Choroid plexus epithelial cell (primary cell): ENCODE measurements around the gene PALB2.
A peak's percentile ranks its signal among the peaks of the same experiment; 100 is the strongest.

Source experiments
- DNase-seq: peaks from one replicate; pipeline ENCODE4 v3.0.0-alpha.2; 2010; ENCODE audit warnings: low read depth
- H3K4me3 ChIP-seq: 2 replicates; pipeline ENCODE4 v1.5.1; 2011; ENCODE audit warnings: low read depth, mild to moderate bottlenecking, control low read depth, low read length, moderate library complexity
- TF ChIP-seq, protein P1 (sequence below): conservative IDR thresholded peaks from 2 replicates; pipeline ENCODE4 v1.5.1; 2011; ENCODE audit warnings: low read depth, mild to moderate bottlenecking, control low read depth, inconsistent platforms, low read length, moderate library complexity

The PALB2 gene

DNA sequence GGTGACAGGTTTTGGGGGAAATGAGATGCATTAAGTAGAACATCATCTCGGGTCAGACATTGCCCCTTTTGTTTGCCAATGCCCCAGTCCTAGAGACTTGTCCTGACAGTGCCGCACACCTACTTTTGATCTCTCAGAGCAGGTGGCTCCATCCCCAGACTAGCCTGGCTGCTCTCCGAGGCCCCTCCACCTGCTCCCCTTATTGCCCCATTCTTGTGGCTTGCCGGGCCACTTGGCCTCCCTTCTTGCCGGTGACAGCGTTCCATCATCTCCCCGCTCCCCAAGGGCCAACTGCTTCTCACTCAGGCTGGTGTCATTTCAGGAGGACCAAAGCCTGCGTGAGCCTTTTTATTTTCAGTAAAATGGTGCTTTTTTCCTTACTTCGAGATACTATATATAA, 68.7 kb downstream of the PALB2 start:
- TF ChIP-seq, protein P1, sequence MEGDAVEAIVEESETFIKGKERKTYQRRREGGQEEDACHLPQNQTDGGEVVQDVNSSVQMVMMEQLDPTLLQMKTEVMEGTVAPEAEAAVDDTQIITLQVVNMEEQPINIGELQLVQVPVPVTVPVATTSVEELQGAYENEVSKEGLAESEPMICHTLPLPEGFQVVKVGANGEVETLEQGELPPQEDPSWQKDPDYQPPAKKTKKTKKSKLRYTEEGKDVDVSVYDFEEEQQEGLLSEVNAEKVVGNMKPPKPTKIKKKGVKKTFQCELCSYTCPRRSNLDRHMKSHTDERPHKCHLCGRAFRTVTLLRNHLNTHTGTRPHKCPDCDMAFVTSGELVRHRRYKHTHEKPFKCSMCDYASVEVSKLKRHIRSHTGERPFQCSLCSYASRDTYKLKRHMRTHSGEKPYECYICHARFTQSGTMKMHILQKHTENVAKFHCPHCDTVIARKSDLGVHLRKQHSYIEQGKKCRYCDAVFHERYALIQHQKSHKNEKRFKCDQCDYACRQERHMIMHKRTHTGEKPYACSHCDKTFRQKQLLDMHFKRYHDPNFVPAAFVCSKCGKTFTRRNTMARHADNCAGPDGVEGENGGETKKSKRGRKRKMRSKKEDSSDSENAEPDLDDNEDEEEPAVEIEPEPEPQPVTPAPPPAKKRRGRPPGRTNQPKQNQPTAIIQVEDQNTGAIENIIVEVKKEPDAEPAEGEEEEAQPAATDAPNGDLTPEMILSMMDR, result no peak
- no peak overlapping the region for H3K4me3 ChIP-seq
- DNase-seq, result no peak

DNA sequence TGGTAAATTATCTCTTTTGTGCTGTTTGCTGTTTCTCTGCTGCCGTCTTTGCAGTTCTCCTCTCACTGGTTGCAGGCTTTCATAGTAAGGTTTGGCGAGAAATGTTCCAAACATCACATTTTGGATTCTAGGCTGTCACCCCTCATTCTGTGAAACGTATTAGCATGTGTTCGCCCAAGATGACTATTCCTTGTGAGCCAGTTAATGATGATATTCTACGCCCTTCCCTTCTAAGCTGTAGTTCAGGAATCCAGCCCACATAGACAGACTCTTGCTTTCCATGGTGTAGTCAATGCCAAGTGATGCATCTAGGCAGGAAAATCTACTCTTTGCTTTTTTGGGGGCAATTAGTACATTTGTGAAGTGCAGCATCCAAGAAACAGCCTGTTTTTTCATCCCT, 69.2 kb downstream of the PALB2 start:
- TF ChIP-seq, protein P1, result no peak
- H3K4me3 ChIP-seq, result no peak overlapping the region
- DNase-seq, result no peak

DNA sequence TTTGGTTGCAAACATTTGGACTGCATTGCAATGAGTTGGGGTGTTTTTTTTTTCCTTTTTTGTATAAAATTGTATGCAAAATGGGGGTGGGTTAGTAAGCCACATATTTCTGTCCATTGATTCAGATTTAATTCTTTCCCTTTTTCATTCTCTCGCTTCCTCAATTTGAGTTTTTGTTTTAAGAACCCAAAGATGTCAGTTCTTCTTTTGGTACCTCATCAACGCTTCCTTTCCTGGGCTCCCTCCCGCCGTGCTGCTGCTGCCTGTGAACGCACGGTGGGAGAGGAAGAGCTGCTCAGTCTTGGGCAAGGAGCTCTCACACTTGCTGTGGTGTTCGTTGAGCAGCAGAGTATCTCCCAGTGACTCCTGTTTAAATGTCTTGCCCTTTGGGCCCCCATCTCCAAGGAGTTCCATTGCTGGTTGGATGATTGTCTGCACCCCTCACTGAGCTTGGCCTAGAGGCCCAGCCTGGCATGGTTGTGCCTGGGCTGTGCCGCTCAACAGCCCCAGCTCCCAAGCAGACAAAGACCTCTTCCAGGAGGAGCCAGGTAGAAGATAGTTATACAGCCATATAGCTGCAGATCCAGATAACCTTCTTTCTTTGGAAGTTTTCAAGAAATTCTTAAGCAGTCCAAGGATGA, 70.0 kb downstream of the PALB2 start:
- TF ChIP-seq, protein P1, result no peak
- no peak for DNase-seq
- no peak overlapping the region for H3K4me3 ChIP-seq

DNA sequence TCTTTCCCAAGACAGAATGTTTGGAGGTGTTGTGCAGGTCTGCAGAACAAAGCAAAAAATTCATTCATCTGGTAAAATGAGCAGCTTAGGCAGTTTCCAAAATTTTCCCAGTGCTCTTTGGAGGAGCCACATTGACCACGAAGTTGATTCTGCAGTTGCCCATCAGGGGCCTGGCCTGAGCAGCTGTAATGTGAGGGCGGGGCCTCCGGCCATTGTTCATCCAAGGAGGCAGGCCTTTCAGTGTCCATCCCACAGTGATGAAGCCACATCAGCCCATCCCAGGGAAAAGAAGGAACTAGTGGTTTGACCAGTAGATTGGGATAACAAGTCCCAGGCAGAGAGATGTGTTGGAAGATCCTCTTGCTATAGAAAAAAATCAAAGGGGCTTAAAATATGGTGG, 73.5 kb downstream of the PALB2 start:
- TF ChIP-seq, protein P1, result no peak
- H3K4me3 ChIP-seq, result no peak overlapping the region
- no peak for DNase-seq

DNA sequence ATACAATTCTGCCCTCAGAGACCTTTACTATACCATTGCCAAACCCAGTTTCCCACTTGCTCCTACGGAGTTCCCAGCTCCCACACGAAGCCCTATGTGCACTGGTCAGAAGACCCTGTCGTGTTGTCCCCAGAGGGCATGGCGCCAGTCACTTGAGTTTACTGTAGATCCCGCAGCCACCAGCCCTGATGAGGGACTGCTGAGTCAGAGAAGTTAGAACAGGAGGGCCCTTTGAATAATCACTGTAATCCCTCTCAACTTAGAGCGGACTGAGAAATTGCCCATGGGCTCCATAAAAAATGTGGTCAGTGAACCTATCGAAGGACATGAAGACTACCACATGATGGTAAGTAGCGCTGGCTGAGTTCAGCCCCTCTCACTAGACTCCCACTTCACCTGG, 74.4 kb downstream of the PALB2 start:
- no peak for DNase-seq
- TF ChIP-seq, protein P1, result no peak

DNA sequence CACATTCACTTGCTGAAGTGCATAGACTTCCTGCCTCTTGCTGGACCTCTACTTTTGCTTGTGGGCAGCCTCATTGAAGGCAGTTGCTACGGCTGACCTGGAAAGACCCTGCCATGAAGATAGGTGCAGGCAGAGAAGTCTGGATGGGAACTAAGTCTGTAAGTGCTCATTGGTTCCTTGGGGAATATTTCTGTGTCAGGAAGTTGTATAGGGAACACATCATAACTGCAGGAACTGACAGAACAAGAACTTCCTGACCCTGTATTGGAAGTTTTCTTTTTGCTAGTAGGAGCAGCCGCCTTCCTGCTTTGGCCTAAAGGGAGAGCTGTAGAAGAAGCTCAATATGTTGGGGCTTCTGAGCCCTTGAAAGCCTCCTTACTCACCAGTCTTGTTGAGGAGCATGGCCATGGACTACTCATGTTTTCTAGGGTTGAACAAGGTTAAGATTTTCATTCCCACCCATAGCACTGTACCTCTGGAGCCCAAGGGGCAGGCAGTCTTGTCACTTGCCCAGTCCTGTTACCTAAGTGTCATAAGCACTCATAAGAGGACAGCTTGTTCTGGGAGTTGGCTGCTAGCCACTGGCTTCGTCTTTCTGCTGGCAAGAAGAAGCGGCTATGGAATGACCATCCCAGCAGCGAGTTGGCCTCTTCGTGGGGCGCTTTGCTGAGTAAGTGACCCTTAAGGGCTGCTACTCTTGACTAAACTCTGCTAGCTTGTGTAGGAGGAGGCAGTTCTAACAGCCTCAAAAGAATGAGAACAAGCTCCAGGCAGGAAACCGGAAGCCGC, 76.3 kb downstream of the PALB2 start:
- no peak overlapping the region for H3K4me3 ChIP-seq
- TF ChIP-seq, protein P1, result no peak
- DNase-seq, result peak; percentile 16

More for the DNA sequence above, 74.4 kb downstream of the PALB2 start:
- H3K4me3 ChIP-seq, result no peak overlapping the region
